Upper lobe of left lung (tissue), 4 donors: ENCODE data around the gene ZFYVE19.

Source experiments
- EP300 ChIP-seq, 4 donors: sonication (generic); formaldehyde crosslinking; IDR thresholded peaks; one replicate each; pipeline ENCODE4 v1.5.1; 2017; ENCODE audit warnings: antibody characterized with exemption in 4 of 4, control low read depth in 2 of 4
- POLR2A ChIP-seq, 4 donors: fragments of 450-650 bp; IDR thresholded peaks; one replicate each; pipeline ENCODE4 v1.5.1; 2016 to 2017; ENCODE audit warnings: antibody characterized with exemption in 4 of 4, mild to moderate bottlenecking in 2 of 4
- POLR2AphosphoS5 ChIP-seq, 2 donors: sonication (generic); formaldehyde crosslinking; IDR thresholded peaks; one replicate each; pipeline ENCODE4 v1.5.1; 2017; ENCODE audit warnings: antibody characterized with exemption in 2 of 2
- TF ChIP-seq, protein P1 (sequence below), 6 experiments: fragments of 450-650 bp in 4 of 6; fragments of 200-600 bp in 2 of 6; sonication (generic) in 2 of 6; IDR thresholded peaks; one replicate each; pipeline ENCODE4 v1.5.1; 2016 to 2019; ENCODE audit warnings: antibody characterized with exemption in 6 of 6

DNA sequence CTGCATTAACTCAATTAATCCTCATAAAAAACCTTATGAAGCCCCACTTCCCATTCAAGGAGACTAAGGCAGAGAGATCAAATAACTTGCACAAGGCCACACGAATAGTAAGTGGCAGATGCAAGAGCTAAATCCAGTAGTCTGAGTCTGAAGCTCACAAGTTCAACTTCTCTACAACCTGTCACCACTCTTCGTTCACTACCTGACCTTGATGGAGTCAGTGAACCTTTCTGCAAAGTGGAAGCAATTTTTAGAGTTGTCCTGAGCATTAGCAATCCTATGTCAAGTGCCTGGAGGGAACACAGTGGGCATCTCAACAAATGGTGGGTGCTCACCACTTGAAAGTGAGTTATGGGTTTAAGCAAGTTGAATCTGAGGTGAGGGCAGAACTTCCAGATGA, 34.9 kb downstream of the ZFYVE19 start:
- TF ChIP-seq, protein P1, sequence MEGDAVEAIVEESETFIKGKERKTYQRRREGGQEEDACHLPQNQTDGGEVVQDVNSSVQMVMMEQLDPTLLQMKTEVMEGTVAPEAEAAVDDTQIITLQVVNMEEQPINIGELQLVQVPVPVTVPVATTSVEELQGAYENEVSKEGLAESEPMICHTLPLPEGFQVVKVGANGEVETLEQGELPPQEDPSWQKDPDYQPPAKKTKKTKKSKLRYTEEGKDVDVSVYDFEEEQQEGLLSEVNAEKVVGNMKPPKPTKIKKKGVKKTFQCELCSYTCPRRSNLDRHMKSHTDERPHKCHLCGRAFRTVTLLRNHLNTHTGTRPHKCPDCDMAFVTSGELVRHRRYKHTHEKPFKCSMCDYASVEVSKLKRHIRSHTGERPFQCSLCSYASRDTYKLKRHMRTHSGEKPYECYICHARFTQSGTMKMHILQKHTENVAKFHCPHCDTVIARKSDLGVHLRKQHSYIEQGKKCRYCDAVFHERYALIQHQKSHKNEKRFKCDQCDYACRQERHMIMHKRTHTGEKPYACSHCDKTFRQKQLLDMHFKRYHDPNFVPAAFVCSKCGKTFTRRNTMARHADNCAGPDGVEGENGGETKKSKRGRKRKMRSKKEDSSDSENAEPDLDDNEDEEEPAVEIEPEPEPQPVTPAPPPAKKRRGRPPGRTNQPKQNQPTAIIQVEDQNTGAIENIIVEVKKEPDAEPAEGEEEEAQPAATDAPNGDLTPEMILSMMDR (IDR thresholded peaks at IDR 0.05), result no peak
- no peak for TF ChIP-seq POLR2A (IDR thresholded peaks at IDR 0.05)
- TF ChIP-seq POLR2AphosphoS5 (IDR thresholded peaks at IDR 0.05), result no peak
- no peak for TF ChIP-seq EP300 (IDR thresholded peaks at IDR 0.05)
